Loucy (cell line): ENCODE measurements around the gene NKAIN4.

Experiments used
- H2AFZ ChIP-seq: fragments of 200-600 bp; sonication (generic); 2 replicates; pipeline ENCODE4 v1.6.0; 2016; ENCODE audit warnings: antibody characterized with exemption, mild to moderate bottlenecking, low read length, moderate library complexity
- H3F3A ChIP-seq: fragments of 200-600 bp; 2 replicates; pipeline ENCODE4 v1.6.0; 2016; ENCODE audit warnings: antibody characterized with exemption, low read depth, mild to moderate bottlenecking
- H3K27me3 ChIP-seq: fragments of 200-600 bp; sonication (generic); 2 replicates; pipeline ENCODE4 v1.6.1; 2014; ENCODE audit warnings: low read length, mild to moderate bottlenecking; ENCODE audit not compliant: insufficient read depth, poor library complexity, severe bottlenecking
- H3K36me3 ChIP-seq: fragments of 200-600 bp; sonication (generic); 2 replicates; pipeline ENCODE4 v1.6.1; 2016; ENCODE audit warnings: low read length; ENCODE audit not compliant: insufficient read depth
- H3K4me1 ChIP-seq: fragments of 200-600 bp; sonication (generic); 2 replicates; pipeline ENCODE4 v1.5.1; 2014; ENCODE audit warnings: low read length, mild to moderate bottlenecking; ENCODE audit not compliant: insufficient read depth, poor library complexity, severe bottlenecking
- H3K4me2 ChIP-seq: fragments of 200-600 bp; sonication (generic); 2 replicates; pipeline ENCODE4 v1.6.0; 2014; ENCODE audit warnings: antibody characterized with exemption, low read length, low read depth, mild to moderate bottlenecking; ENCODE audit not compliant: poor library complexity, severe bottlenecking
- H3K4me3 ChIP-seq: fragments of 200-600 bp; sonication (generic); 2 replicates; pipeline ENCODE4 v1.5.1; 2014; ENCODE audit warnings: low read length, mild to moderate bottlenecking, mixed read lengths; ENCODE audit not compliant: poor library complexity, severe bottlenecking
- H3K79me2 ChIP-seq: fragments of 200-600 bp; sonication (generic); 2 replicates; pipeline ENCODE4 v1.6.1; 2014; ENCODE audit warnings: low read length; ENCODE audit not compliant: insufficient read depth
- H3K9ac ChIP-seq: fragments of 200-600 bp; sonication (generic); 2 replicates; pipeline ENCODE4 v1.6.0; 2014; ENCODE audit warnings: mild to moderate bottlenecking, low read depth, low read length, moderate library complexity; ENCODE audit not compliant: poor library complexity, severe bottlenecking
- H3K9me2 ChIP-seq: fragments of 200-600 bp; sonication (generic); replicated peaks from 2 replicates; pipeline ENCODE4 v1.6.1; 2016; ENCODE audit warnings: low read depth, low read length, mixed read lengths
- H3K9me3 ChIP-seq: fragments of 200-600 bp; sonication (generic); 2 replicates; pipeline ENCODE4 v1.6.1; 2014; ENCODE audit warnings: mild to moderate bottlenecking, antibody characterized with exemption, low read length, low read depth; ENCODE audit not compliant: insufficient read depth
- H4K20me1 ChIP-seq: fragments of 200-600 bp; sonication (generic); 2 replicates; pipeline ENCODE4 v1.6.0; 2014; ENCODE audit warnings: antibody characterized with exemption, low read length, mild to moderate bottlenecking; ENCODE audit not compliant: insufficient read depth, poor library complexity, severe bottlenecking
- CTCF ChIP-seq: fragments of 200-600 bp; sonication (generic); conservative IDR thresholded peaks from 2 replicates; pipeline ENCODE4 v1.5.1; 2014; ENCODE audit warnings: mild to moderate bottlenecking, antibody characterized with exemption, low read length
- EZH2phosphoT487 ChIP-seq: fragments of 200-600 bp; IDR thresholded peaks from 2 replicates; pipeline ENCODE4 v1.6.1; 2018; ENCODE audit warnings: antibody characterized with exemption, mild to moderate bottlenecking, moderate library complexity, borderline replicate concordance

Gene NKAIN4

DNA sequence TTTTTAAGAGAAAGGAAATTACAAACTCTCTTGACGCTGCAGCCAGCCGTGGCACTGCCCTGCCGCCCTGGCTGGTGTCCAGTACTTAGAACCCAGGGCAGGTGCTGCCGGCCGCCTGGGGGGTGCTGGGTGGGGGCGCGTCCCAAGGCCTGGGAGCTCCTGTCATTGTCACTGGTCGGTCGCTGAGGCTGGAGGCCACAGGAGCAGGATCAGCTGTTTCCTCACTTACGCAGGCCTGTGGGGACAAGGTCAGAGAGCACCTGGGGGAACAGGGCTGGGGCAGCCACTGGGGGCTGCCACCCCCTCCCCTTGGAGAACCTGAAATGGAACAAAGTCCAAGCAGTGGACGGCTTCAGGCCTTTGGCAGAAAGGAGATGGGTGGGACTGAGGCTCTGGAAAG lies 13.0 kb downstream of the NKAIN4 start:
- no peaks in the 10 kb centered on the region for H3K36me3 ChIP-seq
- H3K27me3 ChIP-seq, result no peaks in the 10 kb centered on the region
- H3K4me2 ChIP-seq, result no peak overlapping the region

GRCh38 chr20:63240004-63240403 lies 14.3 kb downstream of the NKAIN4 start:
- Histone ChIP-seq H3K27me3 (no peaks in the 10 kb centered on the region), H3K9me3 (no peaks in the 10 kb centered on the region), H3K9me2 (no peaks in the 10 kb centered on the region), H2AFZ (no peak overlapping the region), H3K36me3 (no peaks in the 10 kb centered on the region), H3K4me2 (no peak overlapping the region), H3K4me3 (no peak overlapping the region), H3K79me2 (no peaks in the 10 kb centered on the region), H3K9ac (no peak overlapping the region), H4K20me1 (no peaks in the 10 kb centered on the region), H3K4me1 (peaks cover 3% of the 10 kb centered on the region), H3F3A (no peaks in the 10 kb centered on the region)
- TF ChIP-seq CTCF, result no peak
- TF ChIP-seq EZH2phosphoT487, result no peak

More for the DNA sequence above, 13.0 kb downstream of the NKAIN4 start:
- H3K9ac ChIP-seq, result no peak overlapping the region
- no peaks in the 10 kb centered on the region for H3F3A ChIP-seq
- no peak overlapping the region for H3K4me3 ChIP-seq
- no peaks in the 10 kb centered on the region for H4K20me1 ChIP-seq
- H3K79me2 ChIP-seq, result no peaks in the 10 kb centered on the region
- H3K9me2 ChIP-seq, result no peaks in the 10 kb centered on the region
- TF ChIP-seq CTCF (no peak), EZH2phosphoT487 (no peak)
- H3K4me1 ChIP-seq, result no peaks in the 10 kb centered on the region
- H2AFZ ChIP-seq, result no peak overlapping the region
- H3K9me3 ChIP-seq, result no peaks in the 10 kb centered on the region

DNA sequence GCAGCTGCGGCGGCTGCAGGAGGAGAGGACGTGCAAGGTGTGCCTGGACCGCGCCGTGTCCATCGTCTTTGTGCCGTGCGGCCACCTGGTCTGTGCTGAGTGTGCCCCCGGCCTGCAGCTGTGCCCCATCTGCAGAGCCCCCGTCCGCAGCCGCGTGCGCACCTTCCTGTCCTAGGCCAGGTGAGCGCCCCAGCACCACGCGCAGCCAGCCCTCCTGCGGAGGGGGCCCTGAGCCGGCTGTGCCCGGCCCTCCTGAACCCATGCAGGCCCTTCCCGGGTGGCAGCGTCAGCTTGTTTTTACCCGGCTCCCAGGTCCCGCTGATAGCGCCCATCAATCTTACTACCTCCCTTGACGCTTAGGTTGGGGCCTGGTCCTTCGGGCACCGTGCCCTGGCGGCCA lies 14.8 kb downstream of the NKAIN4 start:
- no peaks in the 10 kb centered on the region for H3K36me3 ChIP-seq
- no peak for TF ChIP-seq EZH2phosphoT487
- no peak for TF ChIP-seq CTCF
- peaks cover 3% of the 10 kb centered on the region for H3K4me1 ChIP-seq
- no peak overlapping the region for H3K4me2 ChIP-seq
- H4K20me1 ChIP-seq, result no peaks in the 10 kb centered on the region
- no peaks in the 10 kb centered on the region for H3F3A ChIP-seq
- no peak overlapping the region for H2AFZ ChIP-seq
- H3K9me2 ChIP-seq, result no peaks in the 10 kb centered on the region
- no peaks in the 10 kb centered on the region for H3K9me3 ChIP-seq
- H3K79me2 ChIP-seq, result no peaks in the 10 kb centered on the region
- no peak overlapping the region for H3K9ac ChIP-seq
- H3K4me3 ChIP-seq, result no peak overlapping the region
- H3K27me3 ChIP-seq, result no peaks in the 10 kb centered on the region
